ENCODE results near the gene GHRL.

GHRL gene

GRCh38 chr3:10249833-10250232 is 42.9 kb downstream of the GHRL start:
- FAIRE-seq, result no peak
- no peak for TF ChIP-seq POLR2A (IDR thresholded peaks at IDR 0.05; ENCODE audit: low read depth, low read length)
- TF ChIP-seq TAF1 (IDR thresholded peaks at IDR 0.05; ENCODE audit: borderline replicate concordance, low read depth, low read length), result no peak
- TF ChIP-seq POLR2AphosphoS5 (IDR thresholded peaks at IDR 0.05; ENCODE audit: low read depth, low read length), result no peak
- DNase-seq (ENCODE audit: insufficient read length), result no peak

GRCh38 chr3:10248984-10249748 is 43.6 kb downstream of the GHRL start:
- DNase-seq (ENCODE audit: insufficient read length) (peak; percentile 50), FAIRE-seq (peak; percentile 50)
- TF ChIP-seq TAF1 (IDR thresholded peaks at IDR 0.05; ENCODE audit: borderline replicate concordance, low read depth, low read length) (no peak), POLR2A (IDR thresholded peaks at IDR 0.05; ENCODE audit: low read depth, low read length) (peak; percentile 52; the same call in 1 of the 2 replicates)

- DNase-seq (ENCODE audit: insufficient read length) (peak; percentile 99), FAIRE-seq (peak; percentile 97)
- TF ChIP-seq POLR2AphosphoS5 (IDR thresholded peaks at IDR 0.05; ENCODE audit: low read depth, low read length) (peak; percentile 58), TAF1 (IDR thresholded peaks at IDR 0.05; ENCODE audit: borderline replicate concordance, low read depth, low read length) (no peak), POLR2A (IDR thresholded peaks at IDR 0.05; ENCODE audit: low read depth, low read length) (peak; percentile 89; the same call in 1 of the 2 replicates)
Measured at GRCh38 chr3:10248184-10248983, 44.4 kb downstream of the GHRL start, which contains the start of gene TATDN2. Gene TATDN2 (plus strand): TSS chr3:10248459. CDS start chr3:10249201, 742 bp downstream.

- TF ChIP-seq POLR2AphosphoS5 (IDR thresholded peaks at IDR 0.05; ENCODE audit: low read depth, low read length), result no peak
- TF ChIP-seq TAF1 (IDR thresholded peaks at IDR 0.05; ENCODE audit: borderline replicate concordance, low read depth, low read length), result no peak
- TF ChIP-seq POLR2A (IDR thresholded peaks at IDR 0.05; ENCODE audit: low read depth, low read length), result no peak
- DNase-seq (ENCODE audit: insufficient read length) (no peak), FAIRE-seq (no peak)
Measured at GRCh38 chr3:10247679-10248183, 45.0 kb downstream of the GHRL start.

- FAIRE-seq, result no peak
- TF ChIP-seq TAF1 (IDR thresholded peaks at IDR 0.05; ENCODE audit: borderline replicate concordance, low read depth, low read length) (no peak), POLR2A (IDR thresholded peaks at IDR 0.05; ENCODE audit: low read depth, low read length) (no peak), POLR2AphosphoS5 (IDR thresholded peaks at IDR 0.05; ENCODE audit: low read depth, low read length) (no peak)
- DNase-seq (ENCODE audit: insufficient read length), result no peak
Measured at GRCh38 chr3:10245081-10245712, 47.5 kb downstream of the GHRL start.

- FAIRE-seq (no peak), DNase-seq (ENCODE audit: insufficient read length) (no peak)
- TF ChIP-seq POLR2AphosphoS5 (IDR thresholded peaks at IDR 0.05; ENCODE audit: low read depth, low read length) (no peak), POLR2A (IDR thresholded peaks at IDR 0.05; ENCODE audit: low read depth, low read length) (no peak), TAF1 (IDR thresholded peaks at IDR 0.05; ENCODE audit: borderline replicate concordance, low read depth, low read length) (no peak)
Measured at GRCh38 chr3:10244009-10244408, 48.7 kb downstream of the GHRL start.

GRCh38 chr3:10242182-10243065 is 50.3 kb downstream of the GHRL start:
- FAIRE-seq, result peak; percentile 27
- TF ChIP-seq POLR2A (IDR thresholded peaks at IDR 0.05; ENCODE audit: low read depth, low read length) (no peak), TAF1 (IDR thresholded peaks at IDR 0.05; ENCODE audit: borderline replicate concordance, low read depth, low read length) (no peak), POLR2AphosphoS5 (IDR thresholded peaks at IDR 0.05; ENCODE audit: low read depth, low read length) (no peak)
- no peak for DNase-seq (ENCODE audit: insufficient read length)

- no peak for FAIRE-seq
- no peak for DNase-seq (ENCODE audit: insufficient read length)
- TF ChIP-seq TAF1 (IDR thresholded peaks at IDR 0.05; ENCODE audit: borderline replicate concordance, low read depth, low read length) (no peak), POLR2AphosphoS5 (IDR thresholded peaks at IDR 0.05; ENCODE audit: low read depth, low read length) (no peak), POLR2A (IDR thresholded peaks at IDR 0.05; ENCODE audit: low read depth, low read length) (no peak)
Measured at GRCh38 chr3:10240799-10241198, 51.9 kb downstream of the GHRL start.

GRCh38 chr3:10238345-10239183 is 54.2 kb downstream of the GHRL start:
- DNase-seq (ENCODE audit: insufficient read length) (no peak), FAIRE-seq (no peak)
- TF ChIP-seq POLR2A (IDR thresholded peaks at IDR 0.05; ENCODE audit: low read depth, low read length), result no peak
- no peak for TF ChIP-seq POLR2AphosphoS5 (IDR thresholded peaks at IDR 0.05; ENCODE audit: low read depth, low read length)
- no peak for TF ChIP-seq TAF1 (IDR thresholded peaks at IDR 0.05; ENCODE audit: borderline replicate concordance, low read depth, low read length)
